IMR-90 (cell line): ENCODE results near the gene ST6GALNAC4. TPM values are rescaled to one million over a fixed set of nuclear protein-coding genes. Genes with fewer than 3 reads are reported as not detected.

ENCODE experiments used
- ATAC-seq: fragments of 200-7000 bp; cut with Tn5 transposase; 2 replicates; pipeline ENCODE4 v1.9.1; 2020; ENCODE audit warnings: low read depth, mild to moderate bottlenecking, moderate library complexity
- BruUV-seq: library from RNA; stranded (reverse); fragments of 400-500 nt; replicated peaks from 2 replicates; lab custom pipeline; 2021; lab: Mats Ljungman, UMichigan
- CTCF ChIA-PET: fragments of 300-600 bp; formaldehyde crosslinking; extraction: SDS; loops from one replicate; lab custom pipeline; 2021; ENCODE audit warnings: antibody characterized with exemption; lab: Yijun Ruan, JAX
- POLR2A ChIA-PET: fragments of 300-600 bp; sonication (Branson Sonifier 250); formaldehyde crosslinking; loops from one replicate; lab custom pipeline; 2022; ENCODE audit warnings: antibody characterized with exemption; ENCODE audit not compliant: unreplicated experiment; lab: Charles Lee
- DNase-seq: peaks from one replicate; pipeline ENCODE4 v3.0.0; 2013
- H2AFZ ChIP-seq: replicated peaks from 2 replicates; pipeline ENCODE3; 2013; ENCODE audit warnings: low read length, mild to moderate bottlenecking; ENCODE audit not compliant: poor library complexity
- H2AK5ac ChIP-seq: 2 replicates; pipeline ENCODE4 v1.6.1; 2013; ENCODE audit warnings: low read depth, low read length, inconsistent platforms
- H2AK9ac ChIP-seq: replicated peaks from 2 replicates; pipeline ENCODE3; 2013; ENCODE audit warnings: mild to moderate bottlenecking, low read depth, low read length, moderate library complexity; ENCODE audit not compliant: poor library complexity
- H2BK120ac ChIP-seq: 2 replicates; pipeline ENCODE4 v1.6.1; 2013; ENCODE audit warnings: low read depth, low read length, inconsistent platforms
- H2BK15ac ChIP-seq: 3 replicates; pipeline ENCODE4 v1.6.1; 2013; ENCODE audit warnings: low read depth, low read length, inconsistent platforms
- H2BK20ac ChIP-seq: 2 replicates; pipeline ENCODE4 v1.6.1; 2013; ENCODE audit warnings: low read depth, mild to moderate bottlenecking, inconsistent platforms, low read length, moderate library complexity
- H2BK5ac ChIP-seq: 2 replicates; pipeline ENCODE4 v1.6.1; 2013; ENCODE audit warnings: mild to moderate bottlenecking, low read depth, low read length, inconsistent platforms; ENCODE audit not compliant: poor library complexity, severe bottlenecking
- H3K14ac ChIP-seq: replicated peaks from 2 replicates; pipeline ENCODE4 v1.6.1; 2013; ENCODE audit warnings: low read depth, low read length, inconsistent platforms
- H3K18ac ChIP-seq: 2 replicates; pipeline ENCODE4 v1.6.1; 2013; ENCODE audit warnings: low read depth, low read length, control low read depth
- H3K23ac ChIP-seq: 2 replicates; pipeline ENCODE4 v1.6.1; 2013; ENCODE audit warnings: low read depth, low read length, inconsistent platforms
- H3K27ac ChIP-seq: 2 replicates; pipeline ENCODE4 v1.5.1; 2013; ENCODE audit warnings: mild to moderate bottlenecking, control low read depth, low read length; ENCODE audit not compliant: insufficient read depth
- H3K27me3 ChIP-seq: 2 replicates; pipeline ENCODE4 v1.6.1; 2013; ENCODE audit warnings: low read length; ENCODE audit not compliant: control insufficient read depth, insufficient read depth
- H3K36me3 ChIP-seq: 2 replicates; pipeline ENCODE4 v1.6.1; 2013; ENCODE audit warnings: low read length, mixed read lengths; ENCODE audit not compliant: control insufficient read depth, insufficient read depth
- H3K4ac ChIP-seq: 2 replicates; pipeline ENCODE4 v1.6.1; 2013; ENCODE audit warnings: low read depth, low read length, inconsistent platforms
- H3K4me1 ChIP-seq: 2 replicates; pipeline ENCODE4 v1.6.1; 2013; ENCODE audit warnings: low read length, mixed read lengths; ENCODE audit not compliant: control insufficient read depth, insufficient read depth
- H3K4me2 ChIP-seq: 2 replicates; pipeline ENCODE4 v1.6.1; 2013; ENCODE audit warnings: low read depth, mild to moderate bottlenecking, control low read depth, low read length, moderate library complexity
- H3K4me3 ChIP-seq: 2 replicates; pipeline ENCODE4 v1.5.1; 2013; ENCODE audit warnings: low read depth, mild to moderate bottlenecking, control low read depth, low read length, moderate library complexity; ENCODE audit not compliant: insufficient read depth
- H3K56ac ChIP-seq: 2 replicates; pipeline ENCODE4 v1.6.1; 2013; ENCODE audit warnings: low read length, inconsistent platforms; ENCODE audit not compliant: insufficient read depth; ENCODE audit errors: extremely low read depth
- H3K79me1 ChIP-seq, 2 experiments: 2 replicates each; pipeline ENCODE4 v1.6.1; 2013; ENCODE audit warnings: low read length in 2 of 2, inconsistent platforms in 1 of 2, low read depth in 1 of 2
- H3K9ac ChIP-seq: 2 replicates; pipeline ENCODE4 v1.6.1; 2013; ENCODE audit warnings: low read depth, low read length, control low read depth
- H3K9me1 ChIP-seq: 2 replicates; pipeline ENCODE4 v1.6.1; 2013; ENCODE audit warnings: low read length, inconsistent platforms; ENCODE audit not compliant: insufficient read depth
- H3K9me3 ChIP-seq: 2 replicates; pipeline ENCODE4 v1.6.1; 2013; ENCODE audit warnings: low read length; ENCODE audit not compliant: control insufficient read depth, insufficient read depth
- H4K20me1 ChIP-seq: 2 replicates; pipeline ENCODE4 v1.6.1; 2013; ENCODE audit warnings: low read length, inconsistent platforms; ENCODE audit not compliant: insufficient read depth
- H4K5ac ChIP-seq: 2 replicates; pipeline ENCODE4 v1.6.1; 2013; ENCODE audit warnings: mild to moderate bottlenecking, low read depth, low read length, control low read depth
- H4K8ac ChIP-seq, 2 experiments: 2 replicates each; pipeline ENCODE4 v1.6.1; 2013; ENCODE audit warnings: low read depth in 2 of 2, low read length in 2 of 2, control low read depth in 1 of 2, inconsistent platforms in 1 of 2
- H4K91ac ChIP-seq: 2 replicates; pipeline ENCODE4 v1.6.1; 2013; ENCODE audit warnings: low read depth, low read length, inconsistent platforms; ENCODE audit not compliant: insufficient read depth
- BHLHE40 ChIP-seq: fragments of 150-350 bp; IDR thresholded peaks from 2 replicates; pipeline ENCODE4 v1.6.1; 2016; ENCODE audit warnings: mild to moderate bottlenecking, low read depth, low read length
- CHD1 ChIP-seq: IDR thresholded peaks from 2 replicates; pipeline ENCODE4 v1.6.1; 2012; ENCODE audit warnings: low read depth, low read length, improper control_type of control experiment
- CTCF ChIP-seq: conservative IDR thresholded peaks from 2 replicates; pipeline ENCODE4 v1.5.1; 2012; ENCODE audit warnings: mild to moderate bottlenecking, low read depth, low read length, improper control_type of control experiment
- RAD21 ChIP-seq: IDR thresholded peaks from 2 replicates; pipeline ENCODE4 v1.6.1; 2012; ENCODE audit warnings: low read length, improper control_type of control experiment
- RCOR1 ChIP-seq: IDR thresholded peaks from 2 replicates; pipeline ENCODE4 v1.6.1; 2012; ENCODE audit warnings: mild to moderate bottlenecking, low read length, improper control_type of control experiment; ENCODE audit not compliant: insufficient replicate concordance
- RFX5 ChIP-seq: IDR thresholded peaks from 2 replicates; pipeline ENCODE4 v1.8.0; 2012; ENCODE audit warnings: low read depth, mild to moderate bottlenecking, low read length, moderate library complexity
- WGBS, 2 experiments: methylation state at CpG; one replicate each; pipeline versions ENCODE4 v1.1.5 to v1.1.7; 2013; ENCODE audit warnings: missing lambda C conversion rate in 2 of 2; ENCODE audit not compliant: insufficient read length in 1 of 2; ENCODE audit errors: extremely low coverage in 2 of 2; 5-methylcytosine and 5-hydroxymethylcytosine counted together
- dilution Hi-C: fragments of 300-500 bp; cut with HindIII; formaldehyde crosslinking; loops from one replicate; pipeline ENCODE4 v1.14.3; 2018; ENCODE audit warnings: low sequenced_read_pairs; ENCODE audit not compliant: unreplicated experiment
- in situ Hi-C: fragments of 300-500 bp; cut with MboI; formaldehyde crosslinking; loops from 3 replicates; pipeline ENCODE4 v1.14.3; 2019; ENCODE audit warnings: low sequenced_read_pairs, inconsistent platforms, mixed read lengths
- intact Hi-C: fragments of 100-400 bp; cut with micrococcal nuclease; formaldehyde crosslinking; loops from 2 replicates; pipeline ENCODE4 v1.10.0; 2022
- polyA plus RNA-seq, 3 experiments: library from polyadenylated mRNA; depleted of rRNA; stranded (reverse); fragments of >200 nt; gene quantifications; 2 replicates each; pipeline ENCODE4 v1.2.3, GENCODE V29; 2012; ENCODE audit warnings: low replicate concordance in 1 of 3
- total RNA-seq: library from RNA; depleted of rRNA; stranded (reverse); fragments of >200 nt; gene quantifications from 2 replicates; pipeline ENCODE4 v1.2.3, GENCODE V29; 2012

ST6GALNAC4 gene
- total and polyA plus RNA-seq, 2 of the 4 experiments (the other 2 are of a cell fraction) = 12.5 to 32.9 TPM

DNA sequence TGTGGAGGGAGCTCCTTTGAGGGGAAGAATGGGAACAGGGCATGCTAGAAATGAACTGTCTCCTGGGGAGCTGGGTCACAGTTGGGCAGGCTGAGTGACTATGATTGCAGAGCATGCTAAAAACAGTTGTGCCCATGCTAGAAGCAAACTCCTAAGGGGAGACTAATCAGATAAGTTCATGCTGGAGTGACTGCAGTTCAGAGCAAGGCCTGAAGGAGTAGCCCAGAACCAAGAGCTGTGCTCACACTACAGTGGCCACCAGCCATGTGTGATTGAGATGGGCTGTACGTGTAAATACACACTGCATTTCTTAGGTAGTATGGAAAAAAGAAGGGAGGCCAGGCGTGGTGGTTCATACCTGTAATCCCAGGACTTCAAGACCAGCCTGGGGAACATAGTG lies 29.0 kb downstream of the ST6GALNAC4 start:
- no peak overlapping the region for H2BK120ac ChIP-seq
- peaks cover 2% of the 10 kb centered on the region for H3K9me3 ChIP-seq
- no peak overlapping the region for H2BK15ac ChIP-seq
- no peak overlapping the region for H3K4me2 ChIP-seq
- H3K79me1 ChIP-seq = peaks cover 0 to 37% of the 10 kb centered on the region in 2 experiments; a peak in 3 of 4 replicates
- BruUV-seq = no TSS peak
- no peak overlapping the region for H2AFZ ChIP-seq
- no peak overlapping the region for H2AK5ac ChIP-seq
- H3K4me1 ChIP-seq = peaks cover 4% of the 10 kb centered on the region
- in situ Hi-C loops (no loop called here), intact Hi-C loops (no loop called here), dilution Hi-C loops (no loop called here)
- no peak overlapping the region for H3K9ac ChIP-seq
- TF ChIP-seq BHLHE40 = no peak
- TF ChIP-seq RAD21 = peak; percentile 20; the same call in 1 of the 2 replicates
- no peak for TF ChIP-seq RFX5
- 0 out of 2 replicates have a peak, but pooled peaks have one; percentile 14 for TF ChIP-seq CTCF
- no peak for TF ChIP-seq CHD1
- TF ChIP-seq RCOR1 = no peak
- H3K18ac ChIP-seq = no peak overlapping the region
- ATAC-seq = no peak
- no peak overlapping the region for H3K4ac ChIP-seq
- no peak overlapping the region for H2BK20ac ChIP-seq
- H3K27ac ChIP-seq = no peak overlapping the region
- no peak overlapping the region for H4K91ac ChIP-seq
- no peak overlapping the region for H3K4me3 ChIP-seq
- H3K36me3 ChIP-seq = peaks cover 58% of the 10 kb centered on the region
- no CpG with 5 or more reads among the region's 2 CpGs for WGBS, 2 experiments
- H3K9me1 ChIP-seq = peaks cover 11% of the 10 kb centered on the region
- no peak overlapping the region for H4K8ac ChIP-seq
- H2AK9ac ChIP-seq = no peak overlapping the region
- no peak overlapping the region for H4K5ac ChIP-seq
- H2BK5ac ChIP-seq = no peak overlapping the region
- H3K23ac ChIP-seq = no peak overlapping the region
- peaks cover 16% of the 10 kb centered on the region; the same call in 1 of the 2 replicates for H4K20me1 ChIP-seq
- ChIA-PET CTCF (no interaction called here), POLR2A (no interaction called here)
- DNase-seq = no peak
- no peaks in the 10 kb centered on the region for H3K27me3 ChIP-seq
- no peak overlapping the region for H3K56ac ChIP-seq
- H3K14ac ChIP-seq = no peak overlapping the region
